Measurements from ENCODE around the gene ERVV-1. TPM values are rescaled to one million over a fixed set of nuclear protein-coding genes. Genes with fewer than 3 reads are reported as not detected.
A peak's percentile ranks its signal among the peaks of the same experiment; 100 is the strongest.
"Not testable (repeated sequence)": the region's sequence is repeated elsewhere in the genome, so short reads cannot be mapped to it uniquely, and the experiment has no call there.

The ERVV-1 gene
- total RNA-seq, 1 donor from 2014 or later = not detected

GRCh38 chr19:53015730-53016129, 2.0 kb downstream of the ERVV-1 start:
- no peak for DNase-seq (ENCODE audit: low read depth in 2 of 2)

- DNase-seq (ENCODE audit: low read depth in 2 of 2) = no peak
Observed at GRCh38 chr19:53019684-53020083, 6.0 kb downstream of the ERVV-1 start.

GRCh38 chr19:53028306-53028705, 14.6 kb downstream of the ERVV-1 start:
- not testable (repeated sequence) for DNase-seq (ENCODE audit: low read depth in 2 of 2)

GRCh38 chr19:53034054-53034453, 20.3 kb downstream of the ERVV-1 start:
- no peak for DNase-seq (ENCODE audit: low read depth in 2 of 2)

- no peak for DNase-seq (ENCODE audit: low read depth in 2 of 2)
Observed at GRCh38 chr19:53034948-53035675, 21.4 kb downstream of the ERVV-1 start.

GRCh38 chr19:53037101-53038097, 23.7 kb downstream of the ERVV-1 start:
- peak; percentile 51 to 67 for DNase-seq (ENCODE audit: low read depth in 2 of 2)

GRCh38 chr19:53041366-53041765, 27.6 kb downstream of the ERVV-1 start:
- no peak for DNase-seq (ENCODE audit: low read depth in 2 of 2)

- no peak for DNase-seq (ENCODE audit: low read depth in 2 of 2)
Observed at GRCh38 chr19:53045536-53045935, 31.8 kb downstream of the ERVV-1 start.

- no peak for DNase-seq (ENCODE audit: low read depth in 2 of 2)
Observed at GRCh38 chr19:53047379-53047778, 33.7 kb downstream of the ERVV-1 start.

GRCh38 chr19:53055117-53055516, 41.4 kb downstream of the ERVV-1 start:
- DNase-seq (ENCODE audit: low read depth in 2 of 2) = no peak

GRCh38 chr19:53057904-53058580, 44.3 kb downstream of the ERVV-1 start:
- DNase-seq (ENCODE audit: low read depth in 2 of 2) = no peak

Other genes with a start within 250 kb of the ERVV-1 start
- 2.2 and 3.0 TPM in 2 replicates for gene ZNF600, start 227.1 kb upstream of the ERVV-1 start, total RNA-seq
- 10.0 and 20.2 TPM in 2 replicates for gene ZNF28, start 192.3 kb upstream of the ERVV-1 start, total RNA-seq
- gene ZNF468, start 156.3 kb upstream of the ERVV-1 start, total RNA-seq = 13.3 and 17.5 TPM in 2 replicates
- gene ZNF320, start 116.3 kb upstream of the ERVV-1 start, total RNA-seq = 5.0 and 8.5 TPM in 2 replicates
- gene ZNF888, start 90.5 kb upstream of the ERVV-1 start, total RNA-seq = 4.1 and 5.2 TPM in 2 replicates
- gene ZNF816, start 51.0 kb upstream of the ERVV-1 start, total RNA-seq = 4.6 and 6.5 TPM in 2 replicates
- gene ERVV-2, start 30.8 kb downstream of the ERVV-1 start, total RNA-seq = not detected in 2 replicates
- gene ZNF160, start 89.5 kb downstream of the ERVV-1 start, total RNA-seq = 10.9 and 20.0 TPM in 2 replicates
- gene ZNF415, start 119.0 kb downstream of the ERVV-1 start, total RNA-seq = 1.3 and 2.0 TPM in 2 replicates
- 3.7 and 4.6 TPM in 2 replicates for gene ZNF347, start 145.1 kb downstream of the ERVV-1 start, total RNA-seq
- 1.3 and 1.8 TPM in 2 replicates for gene ZNF665, start 179.4 kb downstream of the ERVV-1 start, total RNA-seq
- 15.5 and 16.5 TPM in 2 replicates for gene ZNF677, start 241.0 kb downstream of the ERVV-1 start, total RNA-seq
- not detected in 2 replicates for gene VN1R2, start 244.4 kb downstream of the ERVV-1 start, total RNA-seq

Data from lung microvascular endothelial cell (primary cell).